Ishikawa (cell line): ENCODE data around the gene HOXC10.

Experiments used
- EP300 ChIP-seq: IDR thresholded peaks from 2 replicates; pipeline ENCODE4 v1.6.1; 2012; ENCODE audit warnings: borderline replicate concordance
- MAX ChIP-seq: IDR thresholded peaks from 2 replicates; pipeline ENCODE4 v1.6.1; 2012
- RAD21 ChIP-seq: IDR thresholded peaks from 2 replicates; pipeline ENCODE4 v1.6.1; 2012; ENCODE audit warnings: low read depth
- TAF1 ChIP-seq: IDR thresholded peaks from 2 replicates; pipeline ENCODE4 v1.6.1; 2012; ENCODE audit warnings: low read depth, mild to moderate bottlenecking
- USF1 ChIP-seq: IDR thresholded peaks from 2 replicates; pipeline ENCODE4 v1.6.1; 2012

GRCh38 chr12:53998900-53999236 lies 13.9 kb downstream of the HOXC10 start:
- no peak for TF ChIP-seq EP300
- TF ChIP-seq USF1: no peak
- no peak for TF ChIP-seq MAX
- TF ChIP-seq TAF1: no peak
- no peak for TF ChIP-seq RAD21
